ENCODE measurements around the gene TTC17. TPM values are rescaled to one million over a fixed set of nuclear protein-coding genes. Genes with fewer than 3 reads are reported as not detected.
A peak's percentile ranks its signal among the peaks of the same experiment; 100 is the strongest.

Gene TTC17
- total and polyA plus RNA-seq, 9 donors, result 50.9 to 85.3 (median 60.7) TPM

GRCh38 chr11:43493431-43493830, 134.7 kb downstream of the TTC17 start:
- DNase-seq, result peak; percentile 18
- Histone ChIP-seq H3K36me3 (ENCODE audit: control insufficient read depth, insufficient read depth, low read length) (peaks cover 43% of the 10 kb centered on the region), H3K27ac (ENCODE audit: low read length) (no peak overlapping the region), H3K4me3 (ENCODE audit: low read length) (no peak overlapping the region), H3K4me1 (ENCODE audit: control insufficient read depth, insufficient read depth, low read length) (no peaks in the 10 kb centered on the region), H3K27me3 (ENCODE audit: control insufficient read depth, insufficient read depth, low read length) (no peaks in the 10 kb centered on the region), H3K9me3 (replicated peaks; ENCODE audit: control insufficient read depth, low read depth, low read length) (no peaks in the 10 kb centered on the region)
- WGBS (ENCODE audit: insufficient coverage), result 25% methylated on average over 2 of the region's 5 CpGs

GRCh38 chr11:43497144-43497543, 138.4 kb downstream of the TTC17 start:
- 78% methylated on average over 1 of the region's 1 CpG for WGBS (ENCODE audit: insufficient coverage)
- H3K27me3 ChIP-seq (ENCODE audit: control insufficient read depth, insufficient read depth, low read length), result no peaks in the 10 kb centered on the region

GRCh38 chr11:43498561-43498960, 139.8 kb downstream of the TTC17 start:
- H3K9me3 ChIP-seq (replicated peaks; ENCODE audit: control insufficient read depth, low read depth, low read length), result no peaks in the 10 kb centered on the region
- H3K4me3 ChIP-seq (ENCODE audit: low read length), result no peak overlapping the region
- H3K4me1 ChIP-seq (ENCODE audit: control insufficient read depth, insufficient read depth, low read length), result no peaks in the 10 kb centered on the region
- no peaks in the 10 kb centered on the region for H3K27me3 ChIP-seq (ENCODE audit: control insufficient read depth, insufficient read depth, low read length)
- DNase-seq, result no peak
- peaks cover 11% of the 10 kb centered on the region for H3K36me3 ChIP-seq (ENCODE audit: control insufficient read depth, insufficient read depth, low read length)
- H3K27ac ChIP-seq (ENCODE audit: low read length), result no peak overlapping the region
- WGBS (ENCODE audit: insufficient coverage), result 60% methylated on average over 1 of the region's 3 CpGs

More at GRCh38 chr11:43497144-43497543, 138.4 kb downstream of the TTC17 start:
- Histone ChIP-seq H3K4me1 (ENCODE audit: control insufficient read depth, insufficient read depth, low read length) (no peaks in the 10 kb centered on the region), H3K9me3 (replicated peaks; ENCODE audit: control insufficient read depth, low read depth, low read length) (no peaks in the 10 kb centered on the region), H3K27ac (ENCODE audit: low read length) (no peak overlapping the region), H3K36me3 (ENCODE audit: control insufficient read depth, insufficient read depth, low read length) (peaks cover 23% of the 10 kb centered on the region), H3K4me3 (ENCODE audit: low read length) (no peak overlapping the region)
- DNase-seq, result no peak

- H3K36me3 ChIP-seq (ENCODE audit: control insufficient read depth, insufficient read depth, low read length), result no peaks in the 10 kb centered on the region
- WGBS (ENCODE audit: insufficient coverage), result 85% methylated on average over 3 of the region's 4 CpGs
- no peak overlapping the region for H3K4me3 ChIP-seq (ENCODE audit: low read length)
- H3K27ac ChIP-seq (ENCODE audit: low read length), result no peak overlapping the region
- DNase-seq, result no peak
- H3K27me3 ChIP-seq (ENCODE audit: control insufficient read depth, insufficient read depth, low read length), result no peaks in the 10 kb centered on the region
- no peaks in the 10 kb centered on the region for H3K4me1 ChIP-seq (ENCODE audit: control insufficient read depth, insufficient read depth, low read length)
- no peaks in the 10 kb centered on the region for H3K9me3 ChIP-seq (replicated peaks; ENCODE audit: control insufficient read depth, low read depth, low read length)
Measured at GRCh38 chr11:43503417-43503816, 144.7 kb downstream of the TTC17 start.

- no peaks in the 10 kb centered on the region for H3K27me3 ChIP-seq (ENCODE audit: control insufficient read depth, insufficient read depth, low read length)
- no peaks in the 10 kb centered on the region for H3K4me1 ChIP-seq (ENCODE audit: control insufficient read depth, insufficient read depth, low read length)
- peak; percentile 21 for DNase-seq
- no peaks in the 10 kb centered on the region for H3K36me3 ChIP-seq (ENCODE audit: control insufficient read depth, insufficient read depth, low read length)
- H3K27ac ChIP-seq (ENCODE audit: low read length), result no peak overlapping the region
- H3K4me3 ChIP-seq (ENCODE audit: low read length), result no peak overlapping the region
- no peaks in the 10 kb centered on the region for H3K9me3 ChIP-seq (replicated peaks; ENCODE audit: control insufficient read depth, low read depth, low read length)
- WGBS (ENCODE audit: insufficient coverage), result 57% methylated on average over 2 of the region's 7 CpGs
Measured at GRCh38 chr11:43504316-43504950, 145.7 kb downstream of the TTC17 start.

- no peak overlapping the region for H3K4me3 ChIP-seq (ENCODE audit: low read length)
- no peak for DNase-seq
- H3K36me3 ChIP-seq (ENCODE audit: control insufficient read depth, insufficient read depth, low read length), result no peaks in the 10 kb centered on the region
- H3K27me3 ChIP-seq (ENCODE audit: control insufficient read depth, insufficient read depth, low read length), result no peaks in the 10 kb centered on the region
- 60% methylated on average over 2 of the region's 4 CpGs for WGBS (ENCODE audit: insufficient coverage)
- no peak overlapping the region for H3K27ac ChIP-seq (ENCODE audit: low read length)
- no peaks in the 10 kb centered on the region for H3K9me3 ChIP-seq (replicated peaks; ENCODE audit: control insufficient read depth, low read depth, low read length)
- no peaks in the 10 kb centered on the region for H3K4me1 ChIP-seq (ENCODE audit: control insufficient read depth, insufficient read depth, low read length)
Measured at GRCh38 chr11:43505171-43505570, 146.5 kb downstream of the TTC17 start.

GRCh38 chr11:43507171-43507570, 148.5 kb downstream of the TTC17 start:
- Histone ChIP-seq H3K4me1 (ENCODE audit: control insufficient read depth, insufficient read depth, low read length) (no peaks in the 10 kb centered on the region), H3K9me3 (replicated peaks; ENCODE audit: control insufficient read depth, low read depth, low read length) (no peaks in the 10 kb centered on the region), H3K27ac (ENCODE audit: low read length) (no peak overlapping the region), H3K36me3 (ENCODE audit: control insufficient read depth, insufficient read depth, low read length) (no peaks in the 10 kb centered on the region), H3K27me3 (ENCODE audit: control insufficient read depth, insufficient read depth, low read length) (no peaks in the 10 kb centered on the region), H3K4me3 (ENCODE audit: low read length) (no peak overlapping the region)
- 74% methylated on average over 3 of the region's 5 CpGs for WGBS (ENCODE audit: insufficient coverage)
- DNase-seq, result no peak

- no peaks in the 10 kb centered on the region for H3K9me3 ChIP-seq (replicated peaks; ENCODE audit: control insufficient read depth, low read depth, low read length)
- no peaks in the 10 kb centered on the region for H3K4me1 ChIP-seq (ENCODE audit: control insufficient read depth, insufficient read depth, low read length)
- H3K4me3 ChIP-seq (ENCODE audit: low read length), result no peak overlapping the region
- no peaks in the 10 kb centered on the region for H3K27me3 ChIP-seq (ENCODE audit: control insufficient read depth, insufficient read depth, low read length)
- H3K36me3 ChIP-seq (ENCODE audit: control insufficient read depth, insufficient read depth, low read length), result no peaks in the 10 kb centered on the region
- no peak overlapping the region for H3K27ac ChIP-seq (ENCODE audit: low read length)
- DNase-seq, result no peak
- WGBS (ENCODE audit: insufficient coverage), result no CpG with 5 or more reads among the region's 3 CpGs
Measured at GRCh38 chr11:43508511-43508918, 149.8 kb downstream of the TTC17 start.

GRCh38 chr11:43511959-43512358, 153.2 kb downstream of the TTC17 start:
- Histone ChIP-seq H3K27me3 (ENCODE audit: control insufficient read depth, insufficient read depth, low read length) (peaks cover 2% of the 10 kb centered on the region), H3K4me1 (ENCODE audit: control insufficient read depth, insufficient read depth, low read length) (no peaks in the 10 kb centered on the region), H3K9me3 (replicated peaks; ENCODE audit: control insufficient read depth, low read depth, low read length) (no peaks in the 10 kb centered on the region), H3K4me3 (ENCODE audit: low read length) (no peak overlapping the region), H3K36me3 (ENCODE audit: control insufficient read depth, insufficient read depth, low read length) (no peaks in the 10 kb centered on the region), H3K27ac (ENCODE audit: low read length) (no peak overlapping the region)
- DNase-seq, result no peak
- 91% methylated on average over 3 of the region's 6 CpGs for WGBS (ENCODE audit: insufficient coverage)

- Histone ChIP-seq H3K27ac (ENCODE audit: low read length) (no peak overlapping the region), H3K4me1 (ENCODE audit: control insufficient read depth, insufficient read depth, low read length) (no peaks in the 10 kb centered on the region), H3K27me3 (ENCODE audit: control insufficient read depth, insufficient read depth, low read length) (peaks cover 2% of the 10 kb centered on the region), H3K36me3 (ENCODE audit: control insufficient read depth, insufficient read depth, low read length) (no peaks in the 10 kb centered on the region), H3K9me3 (replicated peaks; ENCODE audit: control insufficient read depth, low read depth, low read length) (no peaks in the 10 kb centered on the region), H3K4me3 (ENCODE audit: low read length) (no peak overlapping the region)
- DNase-seq, result no peak
- 57% methylated on average over 4 of the region's 6 CpGs for WGBS (ENCODE audit: insufficient coverage)
Measured at GRCh38 chr11:43515090-43515489, 156.4 kb downstream of the TTC17 start.

All from muscle of leg (tissue), 11 donors.